ENCODE measurements around the gene SDR42E2. TPM values are rescaled to one million over a fixed set of nuclear protein-coding genes. Genes with fewer than 3 reads are reported as not detected.

The SDR42E2 gene
- total RNA-seq (2013; cell fraction: nucleolus; rRNA removed), result 0.13 TPM in 1 of 2 replicates, not detected in the other
- total RNA-seq (2014; rRNA removed), result not detected in 2 replicates
- total RNA-seq (2014; rRNA removed; fragmentation: Illumina TruSeq; extraction: Trizol), result 0.05 TPM in 1 of 2 replicates, not detected in the other
- total RNA-seq (2021), result not detected in 2 replicates
- not detected for polyA plus RNA-seq (2011; ENCODE audit: low read depth)
- 0.06 and 0.07 TPM in 2 replicates for polyA plus RNA-seq (2011; rRNA removed)
- polyA plus RNA-seq (2011; cell fraction: cytosol; rRNA removed), result not detected in 2 replicates
- 0.10 TPM in 2 replicates for polyA plus RNA-seq (2011; cell fraction: nucleus; rRNA removed)
- polyA plus RNA-seq (2012), result 0.10 TPM in 1 of 2 replicates, not detected in the other
- 0.01 TPM in 1 of 2 replicates, not detected in the other for polyA plus RNA-seq (2014; fragmentation: Illumina TruSeq; extraction: Trizol)
- polyA plus RNA-seq (2014; fragmentation: Nextera tagmentation; extraction: Ambion mirVana), result under 1 TPM; 0.05 to 0.09 TPM
- polyA plus RNA-seq (2014; rRNA removed), result not detected in 2 replicates
- polyA plus RNA-seq (2016; fragmentation: Nextera tagmentation; extraction: Ambion mirVana), result under 1 TPM; 0.09 TPM
- 0.07 TPM in 1 of 2 replicates, not detected in the other for polyA minus RNA-seq (2011; rRNA and poly(A)+ RNA removed)
- polyA minus RNA-seq (2011; cell fraction: cytosol; rRNA and poly(A)+ RNA removed), result not detected in 2 replicates
- 0.38 and 0.48 TPM in 2 replicates for polyA minus RNA-seq (2011; cell fraction: nucleus; rRNA and poly(A)+ RNA removed)
- percentile 34 among the genes with signal in this experiment for Bru-seq, nascent RNA
- BruChase-seq, experiment 1, labeled RNA remaining after a 6-hour chase, result percentile 8 among the genes with signal in this experiment
- BruChase-seq, experiment 2, labeled RNA remaining after a 2-hour chase, result percentile 11 among the genes with signal in this experiment
- long read RNA-seq, experiment 1, result 0 reads
- long read RNA-seq, experiment 2, result 0 reads

- Histone ChIP-seq H2AFZ (ENCODE audit: control insufficient read depth, low read depth, low read length) (no peak within 1 kb of the TSS), H3K4me2 (ENCODE audit: control insufficient read depth, insufficient read depth) (no peak within 1 kb of the TSS), H4K20me1 (ENCODE audit: control insufficient read depth, insufficient read depth) (no peaks in the 10 kb centered on the region; the same call in 1 of the 2 replicates), H3K4me3 (no peak within 1 kb of the TSS), H3K36me3 (ENCODE audit: control insufficient read depth in 2 of 2, insufficient read depth in 2 of 2, low read length in 1 of 2) (no peaks in the 10 kb centered on the region), H3K79me2 (ENCODE audit: control insufficient read depth, insufficient read depth, low read length) (no peaks in the 10 kb centered on the region), H3K4me1 (ENCODE audit: control insufficient read depth, insufficient read depth, low read length) (no peaks in the 10 kb centered on the region), H3K27me3 (replicated peaks in 1 of 2; ENCODE audit: control insufficient read depth in 2 of 2, insufficient read depth in 2 of 2, low read length in 1 of 2) (peaks cover 0 to 3% of the 10 kb centered on the region in 2 experiments; a peak in 3 of 4 replicates), H3K9me3 (replicated peaks; ENCODE audit: control insufficient read depth, insufficient read depth, low read length) (no peaks in the 10 kb centered on the region), H3K9ac (ENCODE audit: control insufficient read depth, insufficient read depth, low read length) (no peak within 1 kb of the TSS), H3K27ac (ENCODE audit: control insufficient read depth, insufficient read depth) (no peak within 1 kb of the TSS)
- ATAC-seq (0 out of 3 replicates have a peak, but pooled peaks have one; percentile 17), FAIRE-seq (no peak), DNase-seq (ENCODE audit: low read depth, low spot score) (no peak)
- intact Hi-C loops (cut with micrococcal nuclease; ENCODE audit: unreplicated experiment), result no loop called here
- ChIA-PET RAD21 (ENCODE audit: unreplicated experiment) (no interaction called here), SMC1A (ENCODE audit: uncharacterized antibody, unreplicated experiment) (no interaction called here), CTCF (no interaction called here), POLR2A (no interaction called here)
- no TSS peak for BruUV-seq (replicated peaks)
- in situ Hi-C loops (cut with MboI), result no loop called here
- WGBS (ENCODE audit: insufficient coverage, insufficient replicate concordance, low lambda C conversion rate, missing lambda C conversion rate), result 29% methylated on average over 23 of the region's 40 CpGs
- TF ChIP-seq BCL11A (IDR thresholded peaks at IDR 0.05; ENCODE audit: low read depth, low read length), result no peak
- TF ChIP-seq NR2C2 (IDR thresholded peaks at IDR 0.05; ENCODE audit: borderline replicate concordance, control insufficient read depth, insufficient read length, low read depth), result no peak
- TF ChIP-seq PML (IDR thresholded peaks at IDR 0.05; ENCODE audit: low read length), result no peak
- no peak for TF ChIP-seq EGR1 (IDR thresholded peaks at IDR 0.05; ENCODE audit: borderline replicate concordance in 1 of 2, low read depth in 2 of 2, low read length in 2 of 2)
- no peak for TF ChIP-seq EZH2 (IDR thresholded peaks at IDR 0.05; ENCODE audit: borderline replicate concordance, control insufficient read depth, low read depth, low read length)
- no peak for TF ChIP-seq CREM (IDR thresholded peaks at IDR 0.05; ENCODE audit: low read depth)
- TF ChIP-seq NKRF (conservative IDR thresholded peaks at IDR 0.05), result no peak
- TF ChIP-seq TCF12 (IDR thresholded peaks at IDR 0.05; ENCODE audit: low read depth, low read length), result no peak
- no peak for TF ChIP-seq NR2C1 (IDR thresholded peaks at IDR 0.05)
- no peak for TF ChIP-seq WRNIP1 (IDR thresholded peaks at IDR 0.05; ENCODE audit: borderline replicate concordance, low read depth, low read length)
- no peak for TF ChIP-seq MYC (IDR thresholded peaks at IDR 0.05; ENCODE audit: insufficient read depth, insufficient read length, insufficient replicate concordance, low read length, severe bottlenecking)
- no peak for TF ChIP-seq EP300 (IDR thresholded peaks at IDR 0.05; ENCODE audit: borderline replicate concordance in 1 of 2, control insufficient read depth in 1 of 2, low read depth in 2 of 2, low read length in 2 of 2)
- TF ChIP-seq CREB1 (IDR thresholded peaks at IDR 0.05; ENCODE audit: low read depth), result no peak
- no peak for TF ChIP-seq ZBTB11 (CRISPR knock-in tag; IDR thresholded peaks at IDR 0.05)
These were observed at the start of gene SDR42E2 for GRCh38 chr16:22161999-22162655. SDR42E2 (plus strand) TSS chr16:22162506; CDS start chr16:22165583, 3,077 bp downstream.

All from GM12878 (cell line).